Right lobe of liver (tissue), 4 donors: ENCODE results near the gene GPA33.

Experiments
- POLR2A ChIP-seq: fragments of 450-650 bp; IDR thresholded peaks from one replicate; pipeline ENCODE4 v1.6.1; 2017; ENCODE audit warnings: antibody characterized with exemption, mild to moderate bottlenecking
- TF ChIP-seq, protein P1 (sequence below), 4 donors: fragments of 200-600 bp in 3 of 4; fragments of 450-650 bp in 1 of 4; IDR thresholded peaks; one replicate each; pipeline versions ENCODE4 v1.5.1 to v1.8.0; 2016 to 2022; ENCODE audit warnings: antibody characterized with exemption in 4 of 4, mild to moderate bottlenecking in 2 of 4
- donor health status: DM: no; HTN: no; CAD: no.
- donor health status: DM: no; HTN: no; CAD: no.
- donor health status: DM: no; HTN: yes; CAD: no.

DNA sequence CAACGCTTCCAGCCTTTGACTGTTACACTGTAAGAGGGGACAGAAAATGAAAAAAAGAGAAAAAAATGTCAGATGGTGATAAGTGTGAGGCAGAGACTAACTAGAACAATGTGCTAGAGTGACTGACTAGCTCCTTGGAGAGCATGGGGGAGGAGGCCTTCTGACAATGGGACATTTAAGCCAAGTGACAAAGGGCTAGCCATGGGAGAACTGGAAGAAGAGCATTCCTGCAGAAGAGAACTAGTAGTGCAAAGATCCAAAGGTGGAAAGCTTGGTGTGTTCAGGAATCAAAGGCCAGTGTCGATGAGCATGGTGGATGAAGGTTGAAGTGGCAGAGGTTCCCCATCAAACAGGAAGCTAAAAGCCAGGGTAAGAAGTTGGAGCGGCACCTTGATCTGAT is 29.5 kb upstream of the GPA33 start:
- TF ChIP-seq, protein P1, sequence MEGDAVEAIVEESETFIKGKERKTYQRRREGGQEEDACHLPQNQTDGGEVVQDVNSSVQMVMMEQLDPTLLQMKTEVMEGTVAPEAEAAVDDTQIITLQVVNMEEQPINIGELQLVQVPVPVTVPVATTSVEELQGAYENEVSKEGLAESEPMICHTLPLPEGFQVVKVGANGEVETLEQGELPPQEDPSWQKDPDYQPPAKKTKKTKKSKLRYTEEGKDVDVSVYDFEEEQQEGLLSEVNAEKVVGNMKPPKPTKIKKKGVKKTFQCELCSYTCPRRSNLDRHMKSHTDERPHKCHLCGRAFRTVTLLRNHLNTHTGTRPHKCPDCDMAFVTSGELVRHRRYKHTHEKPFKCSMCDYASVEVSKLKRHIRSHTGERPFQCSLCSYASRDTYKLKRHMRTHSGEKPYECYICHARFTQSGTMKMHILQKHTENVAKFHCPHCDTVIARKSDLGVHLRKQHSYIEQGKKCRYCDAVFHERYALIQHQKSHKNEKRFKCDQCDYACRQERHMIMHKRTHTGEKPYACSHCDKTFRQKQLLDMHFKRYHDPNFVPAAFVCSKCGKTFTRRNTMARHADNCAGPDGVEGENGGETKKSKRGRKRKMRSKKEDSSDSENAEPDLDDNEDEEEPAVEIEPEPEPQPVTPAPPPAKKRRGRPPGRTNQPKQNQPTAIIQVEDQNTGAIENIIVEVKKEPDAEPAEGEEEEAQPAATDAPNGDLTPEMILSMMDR (IDR thresholded peaks at IDR 0.05) = no peak
- TF ChIP-seq POLR2A = no peak
